ENCODE results near the gene LCMT1. TPM values are rescaled to one million over a fixed set of nuclear protein-coding genes. Genes with fewer than 3 reads are reported as not detected.

Gene LCMT1
- polyA plus RNA-seq, 3 donors: 27.2 to 34.2 (median 33.1) TPM

DNA sequence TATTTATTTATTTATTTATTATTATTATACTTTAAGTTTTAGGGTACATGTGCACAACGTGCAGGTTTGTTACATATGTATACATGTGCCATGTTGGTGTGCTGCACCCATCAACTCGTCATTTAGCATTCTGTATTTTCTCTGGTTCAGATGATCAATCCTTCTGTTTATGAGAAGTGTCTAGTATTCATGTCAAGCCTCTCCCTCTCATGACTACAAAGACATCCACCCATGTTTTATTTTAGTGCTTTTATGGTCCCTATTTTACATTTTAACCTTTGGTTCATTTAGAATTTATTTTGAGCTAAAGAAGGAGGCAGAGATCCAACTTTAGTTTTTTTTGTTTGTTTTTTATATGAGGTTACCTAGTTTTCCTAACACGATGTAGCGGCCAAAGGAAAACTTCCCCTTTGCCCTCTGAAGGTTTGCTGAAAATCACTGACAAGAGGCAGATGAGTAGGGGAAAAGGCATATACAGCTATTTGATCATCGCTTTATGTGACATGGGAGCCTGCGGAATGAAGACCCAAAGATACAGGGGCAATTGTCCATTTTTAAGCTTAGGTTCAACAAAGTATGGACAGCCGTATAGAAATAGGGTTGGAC lies 82.8 kb downstream of the LCMT1 start:
- H3K27me3 Mint-ChIP-seq (ENCODE audit: low read depth in 3 of 3): peaks cover 0 to 2% (median 0%) of the 10 kb centered on the region in 3 donors
- WGBS (ENCODE audit: insufficient coverage): 94% methylated on average over 5 of the region's 7 CpGs
- H3K9ac ChIP-seq (ENCODE audit: insufficient read depth, low read length, poor library complexity, severe bottlenecking): no peak overlapping the region

DNA sequence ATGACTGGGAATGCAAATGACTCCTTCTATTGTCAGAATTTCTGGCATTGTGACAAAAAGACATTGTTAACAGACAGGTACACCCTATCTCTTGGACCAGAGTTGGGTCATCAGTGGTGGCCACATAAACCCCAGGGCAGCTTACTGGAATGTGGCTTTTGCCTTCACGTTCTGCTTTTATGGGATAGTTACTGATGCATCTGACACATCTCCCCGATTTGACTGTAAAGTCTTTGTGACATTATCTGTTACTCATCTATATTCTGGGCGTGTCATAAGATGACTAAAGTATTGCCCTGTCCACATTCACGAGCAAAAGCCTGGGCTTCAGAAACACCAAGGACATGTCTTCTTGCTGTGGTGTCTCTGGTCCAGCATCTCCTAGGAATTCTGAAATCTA lies 86.5 kb downstream of the LCMT1 start:
- H3K4me1 ChIP-seq (ENCODE audit: control insufficient read depth in 1 of 2, insufficient read depth in 2 of 2, low read length in 2 of 2): no peaks in the 10 kb centered on the region
- no peaks in the 10 kb centered on the region for H3K79me2 ChIP-seq (ENCODE audit: insufficient read depth, low read length)
- H3K9me3 ChIP-seq (replicated peaks in 1 of 2; ENCODE audit: control insufficient read depth in 1 of 2, insufficient read depth in 1 of 2, low read length in 2 of 2): no peaks in the 10 kb centered on the region
- no peak overlapping the region for H3K27ac ChIP-seq (ENCODE audit: low read depth in 1 of 2, low read length in 2 of 2)
- H3K4me2 ChIP-seq (replicated peaks; ENCODE audit: extremely low read depth, low read length, poor library complexity, severe bottlenecking): no peak overlapping the region
- intact Hi-C loops (cut with micrococcal nuclease): no loop called here
- Mint-ChIP-seq H3K36me3 (no peaks in the 10 kb centered on the region), H3K27ac (no peak overlapping the region), H3K27me3 (ENCODE audit: low read depth in 3 of 3) (peaks cover 0 to 2% (median 0%) of the 10 kb centered on the region in 3 donors), H3K4me1 (no peaks in the 10 kb centered on the region), H3K4me3 (no peak overlapping the region), H3K9me3 (no peaks in the 10 kb centered on the region)
- no peak overlapping the region for H3K9ac ChIP-seq (ENCODE audit: insufficient read depth, low read length, poor library complexity, severe bottlenecking)
- TF ChIP-seq, protein P1, sequence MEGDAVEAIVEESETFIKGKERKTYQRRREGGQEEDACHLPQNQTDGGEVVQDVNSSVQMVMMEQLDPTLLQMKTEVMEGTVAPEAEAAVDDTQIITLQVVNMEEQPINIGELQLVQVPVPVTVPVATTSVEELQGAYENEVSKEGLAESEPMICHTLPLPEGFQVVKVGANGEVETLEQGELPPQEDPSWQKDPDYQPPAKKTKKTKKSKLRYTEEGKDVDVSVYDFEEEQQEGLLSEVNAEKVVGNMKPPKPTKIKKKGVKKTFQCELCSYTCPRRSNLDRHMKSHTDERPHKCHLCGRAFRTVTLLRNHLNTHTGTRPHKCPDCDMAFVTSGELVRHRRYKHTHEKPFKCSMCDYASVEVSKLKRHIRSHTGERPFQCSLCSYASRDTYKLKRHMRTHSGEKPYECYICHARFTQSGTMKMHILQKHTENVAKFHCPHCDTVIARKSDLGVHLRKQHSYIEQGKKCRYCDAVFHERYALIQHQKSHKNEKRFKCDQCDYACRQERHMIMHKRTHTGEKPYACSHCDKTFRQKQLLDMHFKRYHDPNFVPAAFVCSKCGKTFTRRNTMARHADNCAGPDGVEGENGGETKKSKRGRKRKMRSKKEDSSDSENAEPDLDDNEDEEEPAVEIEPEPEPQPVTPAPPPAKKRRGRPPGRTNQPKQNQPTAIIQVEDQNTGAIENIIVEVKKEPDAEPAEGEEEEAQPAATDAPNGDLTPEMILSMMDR (IDR thresholded peaks at IDR 0.05): no peak
- H3K36me3 ChIP-seq (replicated peaks in 1 of 2; ENCODE audit: control insufficient read depth in 1 of 2, insufficient read depth in 2 of 2, low read length in 2 of 2): no peaks in the 10 kb centered on the region
- DNase-seq: no peak
- WGBS (ENCODE audit: insufficient coverage): 91% methylated on average over 3 of the region's 4 CpGs
- H3K4me3 ChIP-seq (replicated peaks in 1 of 3; ENCODE audit: low read depth in 2 of 3, low read length in 3 of 3): no peak overlapping the region
- H4K20me1 ChIP-seq (ENCODE audit: insufficient read depth, low read length): no peaks in the 10 kb centered on the region
- no peak overlapping the region for H2AFZ ChIP-seq (ENCODE audit: insufficient read depth, low read depth, low read length, poor library complexity, severe bottlenecking)
- H3K27me3 ChIP-seq (ENCODE audit: control insufficient read depth in 2 of 2, insufficient read depth in 2 of 2, low read length in 2 of 2): no peaks in the 10 kb centered on the region

More for the DNA sequence above, 82.8 kb downstream of the LCMT1 start:
- Histone ChIP-seq H3K4me2 (replicated peaks; ENCODE audit: extremely low read depth, low read length, poor library complexity, severe bottlenecking) (no peak overlapping the region), H2AFZ (ENCODE audit: insufficient read depth, low read depth, low read length, poor library complexity, severe bottlenecking) (no peak overlapping the region), H3K4me1 (ENCODE audit: control insufficient read depth in 1 of 2, insufficient read depth in 2 of 2, low read length in 2 of 2) (no peaks in the 10 kb centered on the region), H3K79me2 (ENCODE audit: insufficient read depth, low read length) (no peaks in the 10 kb centered on the region), H4K20me1 (ENCODE audit: insufficient read depth, low read length) (no peaks in the 10 kb centered on the region), H3K9me3 (replicated peaks in 1 of 2; ENCODE audit: control insufficient read depth in 1 of 2, insufficient read depth in 1 of 2, low read length in 2 of 2) (no peaks in the 10 kb centered on the region), H3K4me3 (replicated peaks in 1 of 3; ENCODE audit: low read depth in 2 of 3, low read length in 3 of 3) (no peak overlapping the region), H3K27me3 (ENCODE audit: control insufficient read depth in 2 of 2, insufficient read depth in 2 of 2, low read length in 2 of 2) (no peaks in the 10 kb centered on the region), H3K36me3 (replicated peaks in 1 of 2; ENCODE audit: control insufficient read depth in 1 of 2, insufficient read depth in 2 of 2, low read length in 2 of 2) (no peaks in the 10 kb centered on the region), H3K27ac (ENCODE audit: low read depth in 1 of 2, low read length in 2 of 2) (no peak overlapping the region)
- TF ChIP-seq, protein P1 (IDR thresholded peaks at IDR 0.05): no peak
- Mint-ChIP-seq H3K9me3 (no peaks in the 10 kb centered on the region), H3K27ac (peak overlapping the region in 1 of 7 donors; percentile 73), H3K36me3 (no peaks in the 10 kb centered on the region), H3K4me1 (no peaks in the 10 kb centered on the region), H3K4me3 (no peak overlapping the region)
- no peak for DNase-seq
- intact Hi-C loops (cut with micrococcal nuclease): no loop called here

All from CD14-positive monocyte (primary cell).